Liver (tissue), 3 donors: ENCODE results near the gene TOX2.

Experiments used
- CTCF ChIP-seq: fragments of 150-350 bp; IDR thresholded peaks from 2 replicates; pipeline ENCODE4 v1.5.1; 2017; ENCODE audit warnings: improper control_type of control experiment, low read depth, low read length; ENCODE audit not compliant: missing input control
- EGR1 ChIP-seq, 2 donors: IDR thresholded peaks; 2 replicates each; pipeline ENCODE4 v1.6.1; 2016 to 2018; ENCODE audit warnings: antibody characterized with exemption in 2 of 2, low read depth in 2 of 2
- FOXA1 ChIP-seq: IDR thresholded peaks from 2 replicates; pipeline ENCODE4 v1.6.1; 2016; ENCODE audit warnings: antibody characterized with exemption
- GABPA ChIP-seq, 2 donors: IDR thresholded peaks in 1 of 2; conservative IDR thresholded peaks in 1 of 2; 2 replicates each; pipeline ENCODE4 v1.6.1; 2016; ENCODE audit warnings: antibody characterized with exemption in 2 of 2, mild to moderate bottlenecking in 1 of 2, moderate library complexity in 1 of 2
- HNF4A ChIP-seq, 2 donors: conservative IDR thresholded peaks; 2 replicates each; pipeline ENCODE4 v1.6.1; 2016; ENCODE audit warnings: antibody characterized with exemption in 2 of 2, mild to moderate bottlenecking in 2 of 2
- HNF4G ChIP-seq: IDR thresholded peaks from 2 replicates; pipeline ENCODE4 v1.6.1; 2016; ENCODE audit warnings: antibody characterized with exemption
- RAD21 ChIP-seq, 2 donors: IDR thresholded peaks; 2 replicates each; pipeline ENCODE4 v1.6.1; 2016; ENCODE audit warnings: antibody characterized with exemption in 2 of 2, mild to moderate bottlenecking in 2 of 2
- REST ChIP-seq: IDR thresholded peaks from 2 replicates; pipeline ENCODE4 v1.6.1; 2016; ENCODE audit warnings: antibody characterized with exemption, mild to moderate bottlenecking
- SP1 ChIP-seq: IDR thresholded peaks from 2 replicates; pipeline ENCODE4 v1.6.1; 2018; ENCODE audit warnings: antibody characterized with exemption, mild to moderate bottlenecking
- TAF1 ChIP-seq: conservative IDR thresholded peaks from 2 replicates; pipeline ENCODE4 v1.6.1; 2016; ENCODE audit warnings: antibody characterized with exemption, mild to moderate bottlenecking
- YY1 ChIP-seq: IDR thresholded peaks from 2 replicates; pipeline ENCODE4 v1.6.1; 2016; ENCODE audit warnings: antibody characterized with exemption, mild to moderate bottlenecking
- TF ChIP-seq, protein P1 (sequence below): IDR thresholded peaks from 2 replicates; pipeline ENCODE4 v1.6.1; 2016; ENCODE audit warnings: antibody characterized with exemption
- donor health status: healthy.
- donor health status: healthy.

DNA sequence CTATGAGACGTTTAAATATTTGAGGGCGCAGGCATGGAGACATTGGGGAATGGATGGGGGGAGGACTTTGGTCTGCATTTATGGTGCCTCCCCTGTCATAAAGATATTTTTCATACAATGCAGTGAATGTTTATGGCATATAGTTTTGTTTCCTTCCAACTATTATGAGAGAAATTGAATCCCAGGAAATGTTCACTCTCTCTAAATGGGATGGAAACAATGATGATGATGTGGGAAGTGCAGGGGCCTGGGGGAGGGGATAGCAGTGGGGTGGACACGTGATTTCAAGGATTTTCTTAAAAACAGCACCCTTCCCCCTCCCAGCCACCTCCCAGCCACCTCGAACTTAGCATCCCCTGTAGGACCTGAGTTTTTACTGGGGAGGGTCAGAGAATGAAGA is 69.9 kb downstream of the TOX2 start:
- TF ChIP-seq CTCF = no peak
- TF ChIP-seq, protein P1, sequence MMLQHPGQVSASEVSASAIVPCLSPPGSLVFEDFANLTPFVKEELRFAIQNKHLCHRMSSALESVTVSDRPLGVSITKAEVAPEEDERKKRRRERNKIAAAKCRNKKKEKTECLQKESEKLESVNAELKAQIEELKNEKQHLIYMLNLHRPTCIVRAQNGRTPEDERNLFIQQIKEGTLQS = no peak
- TF ChIP-seq HNF4G = no peak
- TF ChIP-seq REST = no peak
- TF ChIP-seq SP1 = no peak
- TF ChIP-seq GABPA (IDR thresholded peaks at IDR 0.05 in 1 of 2, conservative IDR thresholded peaks at IDR 0.05 in 1 of 2) = no peak
- TF ChIP-seq HNF4A (conservative IDR thresholded peaks at IDR 0.05) = no peak
- no peak for TF ChIP-seq EGR1 (IDR thresholded peaks at IDR 0.05; ENCODE audit: low read depth in 2 of 2)
- TF ChIP-seq RAD21 (IDR thresholded peaks at IDR 0.05) = no peak
- no peak for TF ChIP-seq YY1
- no peak for TF ChIP-seq FOXA1
- no peak for TF ChIP-seq TAF1
